HCT116 (cell line): ENCODE results near the gene LCP1. TPM values are rescaled to one million over a fixed set of nuclear protein-coding genes. Genes with fewer than 3 reads are reported as not detected.

ENCODE experiments used
- ATAC-seq: fragments of 200-7000 bp; cut with Tn5 transposase; 2 replicates; pipeline ENCODE4 v1.9.1; 2020; ENCODE audit warnings: mild to moderate bottlenecking, moderate library complexity
- BruUV-seq: library from RNA; stranded (reverse); fragments of 400-500 nt; replicated peaks from 2 replicates; lab custom pipeline; 2021; lab: Mats Ljungman, UMichigan
- CTCF ChIA-PET: fragments of 300-600 bp; sonication (Branson Sonifier 250); formaldehyde crosslinking; loops from one replicate; lab custom pipeline; 2021; ENCODE audit warnings: antibody characterized with exemption; lab: Charles Lee
- POLR2A ChIA-PET: fragments of 300-600, 350-600 bp; sonication (Branson Sonifier 250); formaldehyde crosslinking; loops from one replicate; lab custom pipeline; 2021; ENCODE audit warnings: antibody characterized with exemption; lab: Charles Lee
- RAD21 ChIA-PET, 2 experiments: fragments of 300-600 bp; sonication (Branson Sonifier 250); formaldehyde crosslinking; loops; one replicate each; lab custom pipeline; 2023; ENCODE audit warnings: low total read pairs in 2 of 2; ENCODE audit not compliant: uncharacterized antibody in 2 of 2, unreplicated experiment in 2 of 2, low non-redundant PET in 1 of 2; lab: Charles Lee
- DNase-seq: peaks from one replicate; pipeline ENCODE4 v3.0.0-alpha.2; 2010; ENCODE audit warnings: low read depth, low spot score
- H2AFZ ChIP-seq: fragments of 200-600 bp; shearing (Covaris generic), sonication (generic); 2 replicates; pipeline ENCODE4 v1.6.1; 2017; ENCODE audit warnings: low read depth, mixed run types, mixed read lengths, antibody characterized with exemption, low read length; ENCODE audit not compliant: poor library complexity, severe bottlenecking
- H3K27ac ChIP-seq: 2 replicates; pipeline ENCODE4 v1.5.1; 2012; ENCODE audit warnings: low read depth, low read length
- H3K27me3 ChIP-seq: fragments of 200-600 bp; sonication (generic); 2 replicates; pipeline ENCODE4 v1.6.1; 2016; ENCODE audit warnings: mixed run types, low read length, mixed read lengths; ENCODE audit not compliant: insufficient read depth
- H3K36me3 ChIP-seq, 2 experiments: fragments of 200-500 bp in 1 of 2; fragments of 200-600 bp in 1 of 2; sonication (Bioruptor generic) in 1 of 2; sonication (generic) in 1 of 2; 2 replicates each; pipeline versions ENCODE4 v1.5.1 to v1.6.1; 2014 to 2016; ENCODE audit warnings: low read length in 2 of 2, inconsistent platforms in 1 of 2, mixed read lengths in 1 of 2, mixed run types in 1 of 2; ENCODE audit not compliant: insufficient read depth in 2 of 2, control insufficient read depth in 1 of 2
- H3K4me1 ChIP-seq, 2 experiments: fragments of 200-600 bp in 1 of 2; sonication (generic) in 1 of 2; 2 replicates each; pipeline versions ENCODE4 v1.5.1 to v1.6.1; 2012 to 2017; ENCODE audit warnings: low read length in 2 of 2, inconsistent platforms in 1 of 2, mild to moderate bottlenecking in 1 of 2, mixed read lengths in 1 of 2, mixed run types in 1 of 2, moderate library complexity in 1 of 2; ENCODE audit not compliant: insufficient read depth in 2 of 2, control insufficient read depth in 1 of 2
- H3K4me2 ChIP-seq: fragments of 200-600 bp; sonication (generic); 2 replicates; pipeline ENCODE4 v1.6.1; 2017; ENCODE audit warnings: mixed run types, low read length, mixed read lengths
- H3K4me3 ChIP-seq, 2 experiments: fragments of 200-600 bp in 1 of 2; sonication (generic) in 1 of 2; replicated peaks in 1 of 2; 2 replicates each; pipeline ENCODE4 v1.5.1; 2011 to 2016; ENCODE audit warnings: low read length in 2 of 2, control low read depth in 1 of 2, low read depth in 1 of 2, mild to moderate bottlenecking in 1 of 2, mixed read lengths in 1 of 2, mixed run types in 1 of 2
- H3K79me2 ChIP-seq: fragments of 200-600 bp; sonication (generic); 2 replicates; pipeline ENCODE4 v1.6.1; 2017; ENCODE audit warnings: mild to moderate bottlenecking, mixed run types, low read length, moderate library complexity, mixed read lengths; ENCODE audit not compliant: insufficient read depth
- H3K9ac ChIP-seq: fragments of 200-600 bp; sonication (generic); 2 replicates; pipeline ENCODE4 v1.6.1; 2016; ENCODE audit warnings: low read length, mixed read lengths
- H3K9me2 ChIP-seq: fragments of 200-600 bp; sonication (generic), shearing (Covaris generic); 2 replicates; pipeline ENCODE4 v1.6.1; 2017; ENCODE audit warnings: mixed run types, mild to moderate bottlenecking, moderate library complexity; ENCODE audit not compliant: insufficient read depth
- H3K9me3 ChIP-seq, 2 experiments: fragments of 200-500 bp in 1 of 2; fragments of 200-600 bp in 1 of 2; sonication (Bioruptor generic) in 1 of 2; sonication (generic) in 1 of 2; 2 replicates each; pipeline ENCODE4 v1.6.1; 2014 to 2017; ENCODE audit warnings: low read length in 2 of 2, mixed read lengths in 2 of 2, inconsistent platforms in 1 of 2, low read depth in 1 of 2, mild to moderate bottlenecking in 1 of 2, mixed run types in 1 of 2, moderate library complexity in 1 of 2; ENCODE audit not compliant: control insufficient read depth in 1 of 2, insufficient read depth in 1 of 2
- H4K20me1 ChIP-seq: fragments of 200-600 bp; sonication (generic), shearing (Covaris generic); 2 replicates; pipeline ENCODE4 v1.6.1; 2017; ENCODE audit warnings: mixed run types, mild to moderate bottlenecking, moderate library complexity; ENCODE audit not compliant: insufficient read depth
- ATF3 ChIP-seq: IDR thresholded peaks from 2 replicates; pipeline ENCODE4 v1.6.1; 2012
- CBX3 ChIP-seq: IDR thresholded peaks from 2 replicates; pipeline ENCODE4 v1.6.1; 2012; ENCODE audit warnings: low read depth
- CEBPB ChIP-seq: IDR thresholded peaks from 2 replicates; pipeline ENCODE4 v1.6.1; 2012; ENCODE audit warnings: low read depth
- CTCF ChIP-seq, 3 experiments: fragments of 200-600 bp in 1 of 3; sonication (generic) in 1 of 3; IDR thresholded peaks in 2 of 3; conservative IDR thresholded peaks in 1 of 3; 2 replicates each; pipeline ENCODE4 v1.5.1; 2012 to 2017; ENCODE audit warnings: low read depth in 2 of 3, low read length in 2 of 3, antibody characterized with exemption in 1 of 3, borderline replicate concordance in 1 of 3, control low read depth in 1 of 3, mild to moderate bottlenecking in 1 of 3, mixed read lengths in 1 of 3, mixed run types in 1 of 3, moderate library complexity in 1 of 3; ENCODE audit not compliant: insufficient read depth in 1 of 3
- EGR1 ChIP-seq: IDR thresholded peaks from 2 replicates; pipeline ENCODE4 v1.6.1; 2012; ENCODE audit warnings: low read depth
- ELF1 ChIP-seq: IDR thresholded peaks from 2 replicates; pipeline ENCODE4 v1.6.1; 2012; ENCODE audit warnings: low read depth, borderline replicate concordance
- EZH2 ChIP-seq: fragments of 200-600 bp; sonication (generic); IDR thresholded peaks from 2 replicates; pipeline ENCODE4 v1.6.1; 2017; ENCODE audit warnings: antibody characterized with exemption, mixed run types
- EZH2phosphoT487 ChIP-seq: fragments of 200-600 bp; IDR thresholded peaks from 2 replicates; pipeline ENCODE4 v1.6.1; 2018; ENCODE audit warnings: antibody characterized with exemption, borderline replicate concordance
- MAX ChIP-seq: IDR thresholded peaks from 2 replicates; pipeline ENCODE4 v1.6.1; 2012
- POLR2A ChIP-seq: IDR thresholded peaks from 2 replicates; pipeline ENCODE4 v1.7.0; 2011; ENCODE audit warnings: borderline replicate concordance; ENCODE audit not compliant: insufficient read depth, insufficient read length; ENCODE audit errors: extremely low read depth
- REST ChIP-seq: IDR thresholded peaks from 2 replicates; pipeline ENCODE4 v1.6.1; 2012; ENCODE audit warnings: low read depth
- SIN3A ChIP-seq: IDR thresholded peaks from 2 replicates; pipeline ENCODE4 v1.6.1; 2012; ENCODE audit warnings: low read depth
- SP1 ChIP-seq: IDR thresholded peaks from 2 replicates; pipeline ENCODE4 v1.6.1; 2012; ENCODE audit warnings: low read depth
- SRF ChIP-seq: IDR thresholded peaks from 2 replicates; pipeline ENCODE4 v1.6.1; 2012; ENCODE audit warnings: low read depth
- YY1 ChIP-seq: IDR thresholded peaks from 2 replicates; pipeline ENCODE4 v1.6.1; 2011; ENCODE audit warnings: low read length, low read depth, moderate library complexity, mild to moderate bottlenecking; ENCODE audit not compliant: insufficient replicate concordance; ENCODE audit errors: extremely low read depth
- ZNF274 ChIP-seq: fragments of 200-500 bp; sonication (Bioruptor generic); IDR thresholded peaks from 2 replicates; pipeline ENCODE4 v1.6.1; 2014; ENCODE audit warnings: mild to moderate bottlenecking, low read depth, low read length, inconsistent platforms
- intact Hi-C: fragments of 100-400 bp; cut with micrococcal nuclease; formaldehyde crosslinking; loops from 2 replicates; pipeline ENCODE4 v1.10.0; 2022
- total RNA-seq: library from RNA; stranded (reverse); gene quantifications from one replicate; pipeline ENCODE4 v1.2.1, GENCODE V29; 2021; ENCODE audit not compliant: unreplicated experiment
- TF ChIP-seq, protein P1 (sequence below): IDR thresholded peaks from 2 replicates; pipeline ENCODE4 v1.6.1; 2011; ENCODE audit warnings: mild to moderate bottlenecking, low read length, moderate library complexity; ENCODE audit not compliant: insufficient replicate concordance; ENCODE audit errors: extremely low read depth

Gene LCP1
- total RNA-seq, 1 experiment from 2014 or later = 2.2 TPM

DNA sequence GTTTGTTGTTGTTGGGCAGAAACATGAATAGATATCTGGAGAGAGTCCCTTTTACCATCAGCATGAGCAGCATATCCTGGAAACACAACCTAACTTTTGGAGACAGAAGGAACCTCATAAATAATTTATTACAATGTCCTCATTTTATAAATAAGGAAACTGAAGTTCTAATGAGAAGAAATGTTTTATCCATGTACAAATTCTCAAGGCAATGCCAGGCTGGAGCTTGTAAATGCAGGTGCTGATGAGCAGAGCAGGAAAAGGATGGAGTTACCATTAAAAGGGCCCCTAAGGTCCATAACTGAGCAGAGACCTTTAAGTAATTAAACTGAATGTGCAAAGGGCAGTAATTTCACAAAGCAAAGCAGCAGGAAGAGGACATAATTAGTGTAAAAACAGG is 17.3 kb downstream of the LCP1 start:
- no peaks in the 10 kb centered on the region for H3K4me1 ChIP-seq
- no peaks in the 10 kb centered on the region for H3K9me2 ChIP-seq
- no peaks in the 10 kb centered on the region for H3K79me2 ChIP-seq
- intact Hi-C loops = loop anchor here (10.0 kb wide), 1 partner anchor 120 kb away; no protein-coding TSS in a partner anchor
- 0 out of 2 replicates have a peak, but pooled peaks cover 12% of the 10 kb centered on the region for H3K27me3 ChIP-seq
- BruUV-seq = no TSS peak
- ChIA-PET CTCF (no interaction called here), RAD21 (no interaction called here), POLR2A (no interaction called here)
- H3K4me2 ChIP-seq = no peak overlapping the region
- DNase-seq (no peak), ATAC-seq (no peak)
- TF ChIP-seq CEBPB (no peak), EZH2 (no peak), MAX (no peak), YY1 (no peak), REST (no peak), SRF (no peak), SIN3A (no peak), CBX3 (no peak), CTCF (IDR thresholded peaks at IDR 0.05 in 2 of 3, conservative IDR thresholded peaks at IDR 0.05 in 1 of 3; ENCODE audit: borderline replicate concordance in 1 of 3, insufficient read depth in 1 of 3, low read depth in 2 of 3, low read length in 2 of 3) (no peak), EZH2phosphoT487 (no peak), ZNF274 (no peak), ATF3 (no peak), SP1 (no peak), POLR2A (no peak), ELF1 (no peak), EGR1 (no peak)
- TF ChIP-seq, protein P1, sequence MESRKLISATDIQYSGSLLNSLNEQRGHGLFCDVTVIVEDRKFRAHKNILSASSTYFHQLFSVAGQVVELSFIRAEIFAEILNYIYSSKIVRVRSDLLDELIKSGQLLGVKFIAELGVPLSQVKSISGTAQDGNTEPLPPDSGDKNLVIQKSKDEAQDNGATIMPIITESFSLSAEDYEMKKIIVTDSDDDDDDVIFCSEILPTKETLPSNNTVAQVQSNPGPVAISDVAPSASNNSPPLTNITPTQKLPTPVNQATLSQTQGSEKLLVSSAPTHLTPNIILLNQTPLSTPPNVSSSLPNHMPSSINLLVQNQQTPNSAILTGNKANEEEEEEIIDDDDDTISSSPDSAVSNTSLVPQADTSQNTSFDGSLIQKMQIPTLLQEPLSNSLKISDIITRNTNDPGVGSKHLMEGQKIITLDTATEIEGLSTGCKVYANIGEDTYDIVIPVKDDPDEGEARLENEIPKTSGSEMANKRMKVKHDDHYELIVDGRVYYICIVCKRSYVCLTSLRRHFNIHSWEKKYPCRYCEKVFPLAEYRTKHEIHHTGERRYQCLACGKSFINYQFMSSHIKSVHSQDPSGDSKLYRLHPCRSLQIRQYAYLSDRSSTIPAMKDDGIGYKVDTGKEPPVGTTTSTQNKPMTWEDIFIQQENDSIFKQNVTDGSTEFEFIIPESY = no peak
- H3K4me3 ChIP-seq = no peak overlapping the region
- no peaks in the 10 kb centered on the region for H3K9me3 ChIP-seq
- H3K36me3 ChIP-seq = no peaks in the 10 kb centered on the region
- no peaks in the 10 kb centered on the region for H4K20me1 ChIP-seq
- H2AFZ ChIP-seq = no peak overlapping the region
- H3K27ac ChIP-seq = no peak overlapping the region
- no peak overlapping the region for H3K9ac ChIP-seq
